IMR-90 (cell line): ENCODE data around the gene RYK. TPM values are rescaled to one million over a fixed set of nuclear protein-coding genes. Genes with fewer than 3 reads are reported as not detected.

Experiments used
- ATAC-seq: fragments of 200-7000 bp; cut with Tn5 transposase; 2 replicates; pipeline ENCODE4 v1.9.1; 2020; ENCODE audit warnings: low read depth, mild to moderate bottlenecking, moderate library complexity
- BruUV-seq: library from RNA; stranded (reverse); fragments of 400-500 nt; replicated peaks from 2 replicates; lab custom pipeline; 2021; lab: Mats Ljungman, UMichigan
- CTCF ChIA-PET: fragments of 300-600 bp; formaldehyde crosslinking; extraction: SDS; loops from one replicate; lab custom pipeline; 2021; ENCODE audit warnings: antibody characterized with exemption; lab: Yijun Ruan, JAX
- POLR2A ChIA-PET: fragments of 300-600 bp; sonication (Branson Sonifier 250); formaldehyde crosslinking; loops from one replicate; lab custom pipeline; 2022; ENCODE audit warnings: antibody characterized with exemption; ENCODE audit not compliant: unreplicated experiment; lab: Charles Lee
- DNase-seq: peaks from one replicate; pipeline ENCODE4 v3.0.0; 2013
- H2AFZ ChIP-seq: replicated peaks from 2 replicates; pipeline ENCODE3; 2013; ENCODE audit warnings: low read length, mild to moderate bottlenecking; ENCODE audit not compliant: poor library complexity
- H2AK5ac ChIP-seq: 2 replicates; pipeline ENCODE4 v1.6.1; 2013; ENCODE audit warnings: low read depth, low read length, inconsistent platforms
- H2AK9ac ChIP-seq: replicated peaks from 2 replicates; pipeline ENCODE3; 2013; ENCODE audit warnings: mild to moderate bottlenecking, low read depth, low read length, moderate library complexity; ENCODE audit not compliant: poor library complexity
- H2BK120ac ChIP-seq: 2 replicates; pipeline ENCODE4 v1.6.1; 2013; ENCODE audit warnings: low read depth, low read length, inconsistent platforms
- H2BK15ac ChIP-seq: 3 replicates; pipeline ENCODE4 v1.6.1; 2013; ENCODE audit warnings: low read depth, low read length, inconsistent platforms
- H2BK20ac ChIP-seq: 2 replicates; pipeline ENCODE4 v1.6.1; 2013; ENCODE audit warnings: low read depth, mild to moderate bottlenecking, inconsistent platforms, low read length, moderate library complexity
- H2BK5ac ChIP-seq: 2 replicates; pipeline ENCODE4 v1.6.1; 2013; ENCODE audit warnings: mild to moderate bottlenecking, low read depth, low read length, inconsistent platforms; ENCODE audit not compliant: poor library complexity, severe bottlenecking
- H3K14ac ChIP-seq: replicated peaks from 2 replicates; pipeline ENCODE4 v1.6.1; 2013; ENCODE audit warnings: low read depth, low read length, inconsistent platforms
- H3K18ac ChIP-seq: 2 replicates; pipeline ENCODE4 v1.6.1; 2013; ENCODE audit warnings: low read depth, low read length, control low read depth
- H3K23ac ChIP-seq: 2 replicates; pipeline ENCODE4 v1.6.1; 2013; ENCODE audit warnings: low read depth, low read length, inconsistent platforms
- H3K27ac ChIP-seq: 2 replicates; pipeline ENCODE4 v1.5.1; 2013; ENCODE audit warnings: mild to moderate bottlenecking, control low read depth, low read length; ENCODE audit not compliant: insufficient read depth
- H3K27me3 ChIP-seq: 2 replicates; pipeline ENCODE4 v1.6.1; 2013; ENCODE audit warnings: low read length; ENCODE audit not compliant: control insufficient read depth, insufficient read depth
- H3K36me3 ChIP-seq: 2 replicates; pipeline ENCODE4 v1.6.1; 2013; ENCODE audit warnings: low read length, mixed read lengths; ENCODE audit not compliant: control insufficient read depth, insufficient read depth
- H3K4ac ChIP-seq: 2 replicates; pipeline ENCODE4 v1.6.1; 2013; ENCODE audit warnings: low read depth, low read length, inconsistent platforms
- H3K4me1 ChIP-seq: 2 replicates; pipeline ENCODE4 v1.6.1; 2013; ENCODE audit warnings: low read length, mixed read lengths; ENCODE audit not compliant: control insufficient read depth, insufficient read depth
- H3K4me2 ChIP-seq: 2 replicates; pipeline ENCODE4 v1.6.1; 2013; ENCODE audit warnings: low read depth, mild to moderate bottlenecking, control low read depth, low read length, moderate library complexity
- H3K4me3 ChIP-seq: 2 replicates; pipeline ENCODE4 v1.5.1; 2013; ENCODE audit warnings: low read depth, mild to moderate bottlenecking, control low read depth, low read length, moderate library complexity; ENCODE audit not compliant: insufficient read depth
- H3K56ac ChIP-seq: 2 replicates; pipeline ENCODE4 v1.6.1; 2013; ENCODE audit warnings: low read length, inconsistent platforms; ENCODE audit not compliant: insufficient read depth; ENCODE audit errors: extremely low read depth
- H3K79me1 ChIP-seq, 2 experiments: 2 replicates each; pipeline ENCODE4 v1.6.1; 2013; ENCODE audit warnings: low read length in 2 of 2, inconsistent platforms in 1 of 2, low read depth in 1 of 2
- H3K9ac ChIP-seq: 2 replicates; pipeline ENCODE4 v1.6.1; 2013; ENCODE audit warnings: low read depth, low read length, control low read depth
- H3K9me1 ChIP-seq: 2 replicates; pipeline ENCODE4 v1.6.1; 2013; ENCODE audit warnings: low read length, inconsistent platforms; ENCODE audit not compliant: insufficient read depth
- H3K9me3 ChIP-seq: 2 replicates; pipeline ENCODE4 v1.6.1; 2013; ENCODE audit warnings: low read length; ENCODE audit not compliant: control insufficient read depth, insufficient read depth
- H4K20me1 ChIP-seq: 2 replicates; pipeline ENCODE4 v1.6.1; 2013; ENCODE audit warnings: low read length, inconsistent platforms; ENCODE audit not compliant: insufficient read depth
- H4K5ac ChIP-seq: 2 replicates; pipeline ENCODE4 v1.6.1; 2013; ENCODE audit warnings: mild to moderate bottlenecking, low read depth, low read length, control low read depth
- H4K8ac ChIP-seq, 2 experiments: 2 replicates each; pipeline ENCODE4 v1.6.1; 2013; ENCODE audit warnings: low read depth in 2 of 2, low read length in 2 of 2, control low read depth in 1 of 2, inconsistent platforms in 1 of 2
- H4K91ac ChIP-seq: 2 replicates; pipeline ENCODE4 v1.6.1; 2013; ENCODE audit warnings: low read depth, low read length, inconsistent platforms; ENCODE audit not compliant: insufficient read depth
- BHLHE40 ChIP-seq: fragments of 150-350 bp; IDR thresholded peaks from 2 replicates; pipeline ENCODE4 v1.6.1; 2016; ENCODE audit warnings: mild to moderate bottlenecking, low read depth, low read length
- CEBPB ChIP-seq: IDR thresholded peaks from 2 replicates; pipeline ENCODE4 v1.6.1; 2012; ENCODE audit warnings: low read depth, low read length, improper control_type of control experiment
- CHD1 ChIP-seq: IDR thresholded peaks from 2 replicates; pipeline ENCODE4 v1.6.1; 2012; ENCODE audit warnings: low read depth, low read length, improper control_type of control experiment
- CTCF ChIP-seq: conservative IDR thresholded peaks from 2 replicates; pipeline ENCODE4 v1.5.1; 2012; ENCODE audit warnings: mild to moderate bottlenecking, low read depth, low read length, improper control_type of control experiment
- ELK1 ChIP-seq: fragments of 150-350 bp; IDR thresholded peaks from 2 replicates; pipeline ENCODE4 v1.6.1; 2016; ENCODE audit warnings: low read depth, mild to moderate bottlenecking, low read length, moderate library complexity, borderline replicate concordance
- FOS ChIP-seq: fragments of 150-350 bp; IDR thresholded peaks from 2 replicates; pipeline ENCODE4 v1.6.1; 2016; ENCODE audit warnings: low read depth, low read length
- MAFK ChIP-seq: IDR thresholded peaks from 2 replicates; pipeline ENCODE4 v1.6.1; 2012; ENCODE audit warnings: low read depth, low read length, improper control_type of control experiment
- MAZ ChIP-seq: IDR thresholded peaks from 2 replicates; pipeline ENCODE4 v1.6.1; 2012; ENCODE audit warnings: low read depth, mild to moderate bottlenecking, low read length, improper control_type of control experiment, moderate library complexity, borderline replicate concordance
- MXI1 ChIP-seq: IDR thresholded peaks from 2 replicates; pipeline ENCODE4 v1.6.1; 2012; ENCODE audit warnings: low read depth, mild to moderate bottlenecking, low read length, moderate library complexity, borderline replicate concordance
- NFE2L2 ChIP-seq: fragments of 150-350 bp; IDR thresholded peaks from 2 replicates; pipeline ENCODE4 v1.6.1; 2016; ENCODE audit warnings: low read depth, mild to moderate bottlenecking, low read length
- POLR2A ChIP-seq: IDR thresholded peaks from 2 replicates; pipeline ENCODE4 v1.6.1; 2012; ENCODE audit warnings: mild to moderate bottlenecking, low read depth, low read length
- RAD21 ChIP-seq: IDR thresholded peaks from 2 replicates; pipeline ENCODE4 v1.6.1; 2012; ENCODE audit warnings: low read length, improper control_type of control experiment
- RCOR1 ChIP-seq: IDR thresholded peaks from 2 replicates; pipeline ENCODE4 v1.6.1; 2012; ENCODE audit warnings: mild to moderate bottlenecking, low read length, improper control_type of control experiment; ENCODE audit not compliant: insufficient replicate concordance
- RFX5 ChIP-seq: IDR thresholded peaks from 2 replicates; pipeline ENCODE4 v1.8.0; 2012; ENCODE audit warnings: low read depth, mild to moderate bottlenecking, low read length, moderate library complexity
- SMC3 ChIP-seq: fragments of 150-350 bp; IDR thresholded peaks from 2 replicates; pipeline ENCODE4 v1.6.1; 2016; ENCODE audit warnings: low read depth, mild to moderate bottlenecking, antibody characterized with exemption, low read length, moderate library complexity
- WGBS, 2 experiments: methylation state at CpG; one replicate each; pipeline versions ENCODE4 v1.1.5 to v1.1.7; 2013; ENCODE audit warnings: missing lambda C conversion rate in 2 of 2; ENCODE audit not compliant: insufficient read length in 1 of 2; ENCODE audit errors: extremely low coverage in 2 of 2; 5-methylcytosine and 5-hydroxymethylcytosine counted together
- dilution Hi-C: fragments of 300-500 bp; cut with HindIII; formaldehyde crosslinking; loops from one replicate; pipeline ENCODE4 v1.14.3; 2018; ENCODE audit warnings: low sequenced_read_pairs; ENCODE audit not compliant: unreplicated experiment
- in situ Hi-C: fragments of 300-500 bp; cut with MboI; formaldehyde crosslinking; loops from 3 replicates; pipeline ENCODE4 v1.14.3; 2019; ENCODE audit warnings: low sequenced_read_pairs, inconsistent platforms, mixed read lengths
- intact Hi-C: fragments of 100-400 bp; cut with micrococcal nuclease; formaldehyde crosslinking; loops from 2 replicates; pipeline ENCODE4 v1.10.0; 2022
- polyA plus RNA-seq, 3 experiments: library from polyadenylated mRNA; depleted of rRNA; stranded (reverse); fragments of >200 nt; gene quantifications; 2 replicates each; pipeline ENCODE4 v1.2.3, GENCODE V29; 2012; ENCODE audit warnings: low replicate concordance in 1 of 3
- total RNA-seq: library from RNA; depleted of rRNA; stranded (reverse); fragments of >200 nt; gene quantifications from 2 replicates; pipeline ENCODE4 v1.2.3, GENCODE V29; 2012

The RYK gene
- total and polyA plus RNA-seq, 2 of the 4 experiments (the other 2 are of a cell fraction), result 42.4 to 106 TPM

GRCh38 chr3:134143828-134144401, 106.7 kb downstream of the RYK start:
- CTCF ChIA-PET, result interaction anchor here (0.9 kb wide), 2 partner anchors 17 to 311 kb away, joined by 3 to 4 read pairs; no protein-coding TSS in a partner anchor
- in situ Hi-C loops, result no loop called here
- H4K91ac ChIP-seq, result no peak overlapping the region

More at GRCh38 chr3:134143828-134144401, 106.7 kb downstream of the RYK start:
- no peak overlapping the region for H3K9ac ChIP-seq
- POLR2A ChIA-PET, result no interaction called here
- H3K14ac ChIP-seq, result no peak overlapping the region; the same call in 1 of the 2 replicates
- peak; percentile 24; the same call in 1 of the 2 replicates for ATAC-seq
- no peak overlapping the region for H3K4me3 ChIP-seq
- H4K8ac ChIP-seq, result no peak overlapping the region
- no peaks in the 10 kb centered on the region for H3K27me3 ChIP-seq
- no peak overlapping the region for H3K56ac ChIP-seq
- no peak overlapping the region for H3K4me2 ChIP-seq
- 0 out of 2 replicates have a peak, but pooled peaks cover 1% of the 10 kb centered on the region for H3K4me1 ChIP-seq
- H2BK15ac ChIP-seq, result no peak overlapping the region
- H3K4ac ChIP-seq, result no peak overlapping the region; the same call in 1 of the 2 replicates
- no peak overlapping the region for H2BK5ac ChIP-seq
- no peak overlapping the region for H2AK5ac ChIP-seq
- no peaks in the 10 kb centered on the region for H3K9me3 ChIP-seq
- H3K18ac ChIP-seq, result no peak overlapping the region
- no peaks in the 10 kb centered on the region for H4K20me1 ChIP-seq
- no peak for TF ChIP-seq CEBPB
- TF ChIP-seq ELK1, result no peak
- TF ChIP-seq FOS, result no peak
- TF ChIP-seq RCOR1, result no peak
- no peak for TF ChIP-seq SMC3
- TF ChIP-seq MXI1, result no peak
- TF ChIP-seq RAD21, result no peak
- TF ChIP-seq POLR2A, result no peak
- TF ChIP-seq BHLHE40, result no peak
- TF ChIP-seq MAFK, result no peak
- no peak for TF ChIP-seq MAZ
- no peak for TF ChIP-seq CTCF
- no peak for TF ChIP-seq CHD1
- no peak for TF ChIP-seq NFE2L2
- TF ChIP-seq RFX5, result no peak
- H3K9me1 ChIP-seq, result no peaks in the 10 kb centered on the region; the same call in 1 of the 2 replicates
- no peak overlapping the region for H2AFZ ChIP-seq
- no peak overlapping the region for H2AK9ac ChIP-seq
- peaks cover 9% of the 10 kb centered on the region for H3K36me3 ChIP-seq
- H2BK20ac ChIP-seq, result no peak overlapping the region
- BruUV-seq, result no TSS peak
- DNase-seq, result no peak
- H3K79me1 ChIP-seq, result no peaks in the 10 kb centered on the region; a peak in 1 of 4 replicates
- H3K23ac ChIP-seq, result no peak overlapping the region
- H2BK120ac ChIP-seq, result no peak overlapping the region
- intact Hi-C loops (no loop called here), dilution Hi-C loops (no loop called here)
- no peak overlapping the region for H4K5ac ChIP-seq
- no peak overlapping the region for H3K27ac ChIP-seq
- no CpG with 5 or more reads among the region's 6 CpGs for WGBS, 2 experiments
